Stimulated activated CD4-positive, alpha-beta T cell treated with anti-CD3 and anti-CD28 coated beads, TNF-alpha, amount 100 ng/mL, for 24 hours (primary cell): Measurements from ENCODE around the gene FKRP.
"Not testable (repeated sequence)": the region's sequence is repeated elsewhere in the genome, so short reads cannot be mapped to it uniquely, and the experiment has no call there.

Experiments
- DNase-seq, 3 experiments: peaks; one replicate each; pipeline ENCODE4 v3.0.0-alpha.2; 2020; ENCODE audit warnings: low read depth in 3 of 3

The FKRP gene

GRCh38 chr19:46785054-46785979 is 39.5 kb downstream of the FKRP start:
- no peak for DNase-seq

GRCh38 chr19:46785980-46786235 is 40.1 kb downstream of the FKRP start:
- no peak for DNase-seq

DNA sequence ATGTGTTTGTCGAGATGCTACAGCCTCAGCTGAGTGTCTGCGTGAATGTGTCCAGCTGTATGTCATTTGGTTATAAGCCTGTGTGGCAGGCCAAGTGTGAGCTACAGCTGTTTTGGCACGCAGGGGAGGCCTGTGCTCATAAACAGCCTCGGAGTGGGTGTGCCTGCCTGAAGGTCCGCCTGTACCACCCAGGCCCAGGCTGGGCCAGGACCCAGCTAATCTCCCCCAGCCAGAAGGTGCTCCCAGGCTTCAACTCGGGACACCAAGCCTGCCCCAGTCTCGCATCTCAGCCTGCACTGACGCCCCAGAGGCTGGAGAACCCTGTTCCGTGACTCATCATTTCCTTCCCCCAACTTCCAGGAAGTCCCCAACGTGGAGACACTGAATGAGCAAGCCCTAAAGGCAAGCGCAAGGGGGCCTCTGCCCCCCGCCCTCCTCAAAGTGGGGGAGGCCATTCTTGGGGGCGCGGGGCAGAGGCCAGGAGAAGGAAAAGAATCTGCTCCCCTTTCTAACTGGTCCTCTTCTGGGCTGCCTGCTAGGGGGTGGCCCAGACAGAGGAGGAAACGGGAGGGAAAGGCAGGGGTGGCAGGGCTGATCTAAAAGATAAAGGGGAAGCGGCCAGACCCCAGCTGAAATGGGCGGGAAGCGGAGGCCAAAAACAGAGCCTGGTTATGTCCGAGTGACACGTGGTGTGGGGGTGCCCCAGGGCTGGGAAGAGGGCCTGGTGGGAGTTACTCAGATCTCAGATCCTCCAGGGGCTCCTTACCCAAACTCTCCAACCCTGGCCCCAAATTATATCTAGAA is 40.6 kb downstream of the FKRP start:
- DNase-seq = peak; percentile 77 to 82 (median 80)

DNA sequence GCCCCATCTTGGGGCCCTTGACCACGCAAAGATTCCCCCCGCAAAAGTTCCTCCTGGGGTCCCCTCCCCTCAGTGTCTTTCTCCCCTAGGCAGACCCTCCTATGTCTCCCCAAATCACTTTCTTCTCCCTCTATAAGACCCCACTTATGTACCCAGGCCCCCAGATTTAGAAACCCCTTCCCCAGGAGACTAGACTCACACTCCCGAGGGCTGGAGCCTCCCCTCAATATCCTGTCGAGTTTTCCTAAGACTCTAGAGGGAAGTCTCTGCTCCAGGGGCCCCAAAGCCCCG is 41.1 kb downstream of the FKRP start:
- DNase-seq = no peak

DNA sequence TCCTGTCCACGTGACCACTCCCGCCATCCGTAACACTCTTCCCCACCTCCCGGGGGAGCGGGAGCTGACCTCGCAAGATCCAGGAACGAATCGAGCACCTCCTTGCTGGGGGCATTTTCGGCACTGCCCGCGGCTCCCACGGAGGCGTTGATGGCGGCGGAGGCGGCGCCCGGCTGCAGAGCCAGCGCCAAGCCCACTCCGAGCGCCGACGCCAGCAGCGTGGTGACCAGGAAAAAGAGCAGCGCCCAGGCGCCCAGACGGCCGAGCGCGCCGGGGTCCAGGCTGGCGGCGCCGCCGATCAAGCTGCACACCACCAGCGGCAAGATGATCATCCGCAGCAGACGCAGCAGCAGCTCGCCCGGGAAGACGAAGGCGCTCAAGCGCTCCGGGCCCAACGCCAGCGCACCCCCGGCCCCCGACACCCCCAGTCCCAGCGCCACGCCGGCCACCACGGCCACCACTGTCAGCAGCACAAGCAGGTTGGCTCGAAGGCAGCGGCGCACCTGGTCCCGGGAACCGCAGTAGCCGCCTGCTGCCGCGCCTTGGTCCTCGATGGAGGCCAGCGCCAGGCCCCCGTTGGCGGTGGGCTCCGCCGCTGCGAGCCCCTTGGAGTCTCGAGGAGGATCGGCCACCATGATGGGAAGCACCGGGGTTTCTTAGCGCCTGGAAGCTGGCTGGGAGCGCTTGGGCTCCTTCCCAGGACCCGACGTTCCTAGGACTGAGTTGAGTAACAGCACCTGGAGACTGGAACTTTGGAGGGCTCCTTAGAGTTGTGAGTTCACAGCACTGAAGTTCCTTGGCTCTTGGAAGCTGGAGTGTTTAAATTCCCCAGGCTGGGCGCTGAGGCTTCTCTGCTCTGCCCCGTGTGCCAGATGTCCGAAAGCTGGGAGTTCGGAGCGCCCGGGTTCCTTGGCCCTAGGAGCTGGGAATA is 41.7 kb downstream of the FKRP start:
- peak in 1 of 3 experiments; percentile 45 for DNase-seq

DNA sequence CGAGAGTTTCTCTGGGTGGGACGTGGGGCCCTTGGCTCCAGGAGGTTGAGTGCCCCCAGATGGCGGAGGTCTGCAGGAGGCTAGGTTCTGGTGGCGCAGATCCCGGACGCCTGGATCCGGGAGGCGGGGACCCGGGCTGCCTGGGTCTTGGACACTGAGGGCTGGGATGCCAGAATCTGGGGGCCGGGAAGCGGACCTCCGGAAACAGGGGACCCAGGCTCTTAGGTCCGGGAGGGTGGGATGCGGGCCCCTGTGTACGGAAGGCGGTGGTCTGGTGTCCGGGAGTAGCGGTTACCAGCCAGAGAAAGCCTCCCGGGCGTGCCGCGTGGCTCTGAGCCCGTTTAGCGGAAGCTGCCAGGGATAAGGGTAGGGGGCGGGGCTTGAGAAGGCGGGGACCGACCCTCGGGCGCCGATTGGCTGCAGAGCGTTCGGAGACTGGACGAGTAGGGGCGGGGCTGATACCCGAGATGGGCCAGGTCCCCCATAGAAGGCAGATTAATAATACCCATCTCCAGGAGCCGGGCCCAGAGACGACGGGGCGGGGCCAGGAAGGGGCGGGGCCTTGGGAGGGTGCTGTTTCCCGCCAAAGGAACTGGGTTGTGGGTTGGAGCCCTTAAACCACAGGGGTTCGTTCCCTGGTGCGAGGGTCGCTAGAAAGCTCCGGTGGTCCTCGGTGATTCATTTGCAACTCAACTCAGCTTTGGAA is 42.6 kb downstream of the FKRP start, which contains the start of gene SLC1A5:
Gene SLC1A5, minus strand, starts transcription at position 333 of the 706 bp plus-strand sequence. CDS start 629 bp downstream, outside the sequence.
- DNase-seq = peak; percentile 98 to 100 (median 98)

DNA sequence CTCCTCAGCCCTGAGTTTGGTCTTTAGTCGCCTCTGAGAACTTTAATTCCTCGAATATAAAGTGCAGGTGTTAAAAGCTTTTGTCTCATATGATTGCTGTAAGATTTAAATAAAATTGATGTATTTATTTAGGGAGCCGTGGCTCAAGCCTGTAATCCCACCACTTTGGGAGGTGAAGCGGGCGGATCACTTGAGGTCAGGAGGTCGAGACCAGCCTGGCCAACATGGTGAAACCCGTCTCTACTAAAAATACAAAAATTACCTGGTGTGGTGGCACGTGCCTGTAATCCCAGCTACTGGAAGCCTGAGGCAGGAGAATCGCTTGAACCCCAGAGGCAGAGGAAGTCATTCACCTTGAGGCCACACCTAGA is 43.1 kb downstream of the FKRP start:
- no peak for DNase-seq

GRCh38 chr19:46789371-46789770 is 43.5 kb downstream of the FKRP start:
- no peak for DNase-seq

DNA sequence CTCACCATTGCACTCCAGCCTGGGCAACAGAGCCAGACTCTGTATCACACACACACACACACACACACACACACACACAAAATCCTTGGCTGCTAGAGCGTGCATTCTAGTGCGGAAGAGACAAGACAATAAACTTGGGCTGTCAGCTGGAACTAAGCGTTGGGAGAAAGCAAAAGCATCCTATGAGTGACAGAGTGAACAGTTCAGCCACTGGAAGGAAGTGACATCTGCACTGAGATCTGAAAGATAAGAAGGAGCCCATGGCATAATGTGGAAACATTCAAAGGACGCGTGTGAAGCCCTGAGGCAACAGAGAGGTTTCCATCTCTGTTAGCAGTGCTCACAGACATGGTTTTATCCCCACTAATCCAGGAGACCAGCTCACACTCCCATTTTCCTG is 46.1 kb downstream of the FKRP start:
- DNase-seq = no peak

GRCh38 chr19:46797881-46798280 is 52.0 kb downstream of the FKRP start:
- no peak for DNase-seq

DNA sequence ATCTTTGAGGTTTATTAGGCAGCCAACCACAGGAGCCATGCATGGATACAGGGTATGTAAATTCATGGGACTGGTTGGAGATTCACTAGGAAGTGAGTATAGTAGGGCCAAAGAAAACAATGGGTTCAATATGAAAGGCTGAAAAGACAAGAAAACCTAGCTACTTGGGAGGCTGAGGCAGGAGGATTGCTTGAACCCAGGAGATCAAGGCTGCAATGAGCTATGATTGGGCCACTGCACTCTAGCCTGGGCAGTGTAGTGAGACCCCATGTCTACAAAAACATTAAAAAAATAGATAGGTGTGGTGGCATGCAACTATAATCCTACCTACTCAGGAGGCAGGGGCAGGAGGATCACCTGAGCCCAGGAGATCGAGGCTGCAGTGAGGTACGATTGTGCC is 52.9 kb downstream of the FKRP start:
- no peak for DNase-seq

DNA sequence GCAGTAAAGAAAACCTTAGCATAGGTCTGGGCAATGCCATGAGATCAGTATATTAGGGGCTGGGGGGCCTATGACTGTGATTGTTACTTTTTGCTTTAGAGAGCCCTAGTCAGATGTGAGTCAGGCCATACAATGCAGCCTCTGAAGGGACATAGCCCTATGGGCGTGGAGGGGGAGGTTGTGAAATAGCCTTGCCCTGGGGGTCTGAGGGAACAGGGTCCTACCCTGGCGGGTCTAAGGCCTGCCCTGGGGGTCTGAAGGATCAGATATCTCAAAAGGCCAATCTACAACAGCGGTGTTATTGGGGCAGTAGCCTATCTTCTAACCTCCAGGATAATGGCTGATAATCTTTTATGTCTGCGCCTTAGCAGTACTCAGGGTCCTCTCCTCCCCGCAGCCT is 56.3 kb downstream of the FKRP start:
- no peak for DNase-seq

- no peak for DNase-seq
Measured at GRCh38 chr19:46803555-46803954, 57.7 kb downstream of the FKRP start.

DNA sequence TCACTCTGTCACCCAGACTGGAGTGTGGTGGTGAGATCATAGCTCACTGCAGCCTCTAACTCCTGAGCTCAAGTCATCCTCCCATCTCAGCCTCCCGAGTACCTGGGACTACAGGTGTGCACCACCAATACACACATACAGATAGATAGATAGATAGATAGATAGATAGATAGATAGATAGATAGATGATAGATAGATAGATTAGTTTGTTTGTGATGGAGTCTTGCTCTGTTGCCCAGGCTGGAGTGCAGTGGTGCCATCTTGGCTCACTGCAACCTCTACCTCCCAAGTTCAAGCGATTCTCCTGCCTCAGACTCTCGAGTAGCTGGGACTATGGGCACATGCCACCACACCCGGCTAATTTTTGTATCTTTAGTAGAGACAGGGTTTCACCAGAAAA is 58.6 kb downstream of the FKRP start:
- DNase-seq = not testable (repeated sequence)

- no peak for DNase-seq
Measured at GRCh38 chr19:46806656-46807055, 60.8 kb downstream of the FKRP start.
